AG10803 (cell line): ENCODE results near the gene PTGER2.

ENCODE experiments used
- DNase-seq: peaks from one replicate; pipeline ENCODE4 v3.0.0; 2010; ENCODE audit warnings: low read depth
- H3K4me3 ChIP-seq: 2 replicates; pipeline ENCODE4 v1.5.1; 2011; ENCODE audit warnings: mild to moderate bottlenecking, low read length, control low read depth
- TF ChIP-seq, protein P1 (sequence below): conservative IDR thresholded peaks from 2 replicates; pipeline ENCODE4 v1.5.1; 2011; ENCODE audit warnings: mild to moderate bottlenecking, low read length, control low read depth, inconsistent platforms

The PTGER2 gene

DNA sequence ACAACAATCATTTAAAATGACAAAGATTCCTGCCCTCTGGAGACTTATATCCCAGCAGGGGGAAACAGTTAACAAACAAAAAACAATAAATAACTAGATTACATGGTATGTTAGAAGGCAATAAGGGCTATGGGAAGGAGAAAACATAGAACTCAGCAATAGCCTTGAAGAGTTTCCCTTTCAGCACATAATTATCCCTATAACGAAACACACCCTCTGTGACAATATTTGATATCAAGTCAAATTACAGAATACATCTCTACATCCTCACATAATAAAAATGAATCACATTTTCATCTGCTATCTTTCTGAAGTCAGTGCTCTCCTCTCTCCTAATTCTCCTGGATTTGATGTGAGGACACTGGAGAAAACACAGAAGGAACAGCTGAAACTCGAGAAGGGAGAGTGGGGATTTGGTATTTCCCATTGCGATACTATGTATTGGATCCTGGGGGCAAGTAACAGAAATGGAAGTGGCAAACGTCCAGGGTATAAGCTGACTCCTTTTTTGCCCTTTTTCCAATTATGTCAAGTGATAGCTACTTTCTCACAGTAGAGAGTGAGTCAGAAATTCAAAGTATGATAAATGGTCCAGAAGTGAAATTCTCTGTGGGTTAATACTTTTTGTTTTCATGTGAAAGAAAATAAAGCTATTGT lies 9.7 kb upstream of the PTGER2 start:
- TF ChIP-seq, protein P1, sequence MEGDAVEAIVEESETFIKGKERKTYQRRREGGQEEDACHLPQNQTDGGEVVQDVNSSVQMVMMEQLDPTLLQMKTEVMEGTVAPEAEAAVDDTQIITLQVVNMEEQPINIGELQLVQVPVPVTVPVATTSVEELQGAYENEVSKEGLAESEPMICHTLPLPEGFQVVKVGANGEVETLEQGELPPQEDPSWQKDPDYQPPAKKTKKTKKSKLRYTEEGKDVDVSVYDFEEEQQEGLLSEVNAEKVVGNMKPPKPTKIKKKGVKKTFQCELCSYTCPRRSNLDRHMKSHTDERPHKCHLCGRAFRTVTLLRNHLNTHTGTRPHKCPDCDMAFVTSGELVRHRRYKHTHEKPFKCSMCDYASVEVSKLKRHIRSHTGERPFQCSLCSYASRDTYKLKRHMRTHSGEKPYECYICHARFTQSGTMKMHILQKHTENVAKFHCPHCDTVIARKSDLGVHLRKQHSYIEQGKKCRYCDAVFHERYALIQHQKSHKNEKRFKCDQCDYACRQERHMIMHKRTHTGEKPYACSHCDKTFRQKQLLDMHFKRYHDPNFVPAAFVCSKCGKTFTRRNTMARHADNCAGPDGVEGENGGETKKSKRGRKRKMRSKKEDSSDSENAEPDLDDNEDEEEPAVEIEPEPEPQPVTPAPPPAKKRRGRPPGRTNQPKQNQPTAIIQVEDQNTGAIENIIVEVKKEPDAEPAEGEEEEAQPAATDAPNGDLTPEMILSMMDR, result no peak
- no peak for DNase-seq
- no peak overlapping the region for H3K4me3 ChIP-seq

DNA sequence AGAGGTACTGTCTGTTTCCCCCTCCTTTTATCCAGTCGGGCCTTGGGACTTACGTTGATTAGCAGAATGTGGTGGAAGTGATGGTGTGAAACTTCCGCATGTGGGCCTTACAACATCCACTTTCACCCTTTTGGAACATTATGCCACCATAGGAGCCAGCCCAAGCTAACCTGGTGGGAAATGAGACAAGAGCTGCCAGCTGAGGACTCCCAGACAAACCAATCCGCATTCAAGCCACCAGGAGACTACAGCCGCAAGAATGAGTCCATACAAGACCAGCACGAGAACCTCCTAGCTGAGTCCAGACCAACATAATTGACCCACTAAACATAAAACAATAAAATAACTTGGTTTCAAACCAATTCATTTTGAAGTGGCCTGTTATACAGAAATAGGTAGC lies 9.1 kb upstream of the PTGER2 start:
- no peak overlapping the region for H3K4me3 ChIP-seq
- no peak for DNase-seq
- TF ChIP-seq, protein P1, result no peak

DNA sequence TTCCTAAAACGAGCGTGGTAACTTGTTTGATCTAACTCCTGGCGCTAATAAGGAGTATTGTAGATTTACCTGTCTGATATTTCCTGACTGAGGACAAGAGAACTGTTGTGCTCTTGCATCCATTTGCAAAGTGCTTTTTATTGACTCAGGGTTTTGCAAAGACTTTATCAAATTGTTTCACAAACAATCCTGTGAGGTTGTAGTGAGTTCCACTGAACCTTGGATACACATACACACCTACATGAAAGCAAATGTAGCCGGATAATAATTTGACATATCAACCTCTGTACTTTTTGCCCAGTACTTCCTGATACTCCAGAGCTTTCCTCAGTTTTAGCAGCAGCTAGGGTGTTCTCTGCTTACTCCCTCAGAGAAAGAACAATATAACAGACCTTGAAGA lies 6.7 kb upstream of the PTGER2 start:
- TF ChIP-seq, protein P1, result no peak
- no peak for DNase-seq
- no peak overlapping the region for H3K4me3 ChIP-seq

DNA sequence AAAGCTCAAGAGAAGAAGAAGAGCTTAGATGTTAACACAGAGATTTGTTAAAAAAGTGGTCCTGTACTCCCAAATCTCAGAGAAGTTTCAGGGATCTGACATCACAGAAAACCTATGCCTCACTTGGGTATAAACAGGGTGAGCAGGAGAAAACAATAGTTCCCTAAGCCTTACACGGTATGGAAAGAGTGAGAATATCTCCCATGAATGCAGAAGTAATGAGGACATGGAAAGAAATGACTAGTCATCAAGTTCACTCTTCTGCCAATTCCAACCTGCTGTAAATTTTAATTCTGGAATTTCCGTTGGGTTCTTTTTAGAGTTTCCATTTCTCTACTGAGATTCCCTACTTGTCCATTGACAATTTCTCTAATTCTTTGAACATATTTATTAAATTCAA lies 6.2 kb upstream of the PTGER2 start:
- TF ChIP-seq, protein P1, result no peak

DNA sequence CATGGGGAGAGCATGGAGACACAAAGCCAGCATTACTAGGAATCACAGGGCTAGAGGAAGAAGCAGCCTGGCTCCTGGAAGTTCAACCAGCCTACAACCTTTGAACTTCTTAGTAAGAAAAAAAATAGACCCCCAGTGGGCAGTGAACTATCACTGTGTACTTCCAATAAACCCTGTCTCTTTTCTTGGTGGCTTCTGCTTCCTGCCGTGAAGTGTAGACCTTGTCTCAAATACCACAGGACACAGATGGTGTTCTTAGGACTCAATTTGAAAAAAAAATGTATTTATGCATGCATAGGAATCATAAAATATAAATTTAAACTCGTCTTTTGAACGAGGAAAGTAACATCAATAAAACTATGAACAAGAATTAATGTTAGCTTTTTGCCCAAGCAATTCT lies 3.6 kb upstream of the PTGER2 start:
- no peak for DNase-seq
- TF ChIP-seq, protein P1, result no peak
- H3K4me3 ChIP-seq, result no peak overlapping the region

More for the DNA sequence above, 6.2 kb upstream of the PTGER2 start:
- DNase-seq, result peak; percentile 45
- H3K4me3 ChIP-seq, result no peak overlapping the region

DNA sequence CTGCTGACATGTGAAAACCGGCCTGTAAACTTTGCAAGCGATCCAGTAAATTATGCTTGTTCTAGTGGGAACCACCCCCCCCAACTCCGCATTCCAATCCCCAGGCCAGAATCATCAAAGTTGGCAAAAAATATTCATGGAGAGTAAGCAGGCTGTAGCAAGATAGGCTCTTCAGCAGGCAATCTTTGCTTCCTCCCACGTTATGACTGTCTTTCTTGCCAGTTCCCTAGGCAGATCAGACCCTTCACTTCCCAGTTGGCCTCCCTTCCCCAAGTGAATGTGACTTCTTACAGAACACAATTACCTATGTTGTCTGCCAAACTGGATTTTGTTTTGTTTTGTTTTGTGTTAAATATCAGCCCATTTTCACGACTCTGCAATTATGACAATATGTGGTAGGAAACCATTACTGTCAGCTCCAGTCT lies 1.2 kb upstream of the PTGER2 start:
- peak; percentile 68 for DNase-seq
- peak overlapping the region; percentile 77 for H3K4me3 ChIP-seq
- TF ChIP-seq, protein P1, result no peak

DNA sequence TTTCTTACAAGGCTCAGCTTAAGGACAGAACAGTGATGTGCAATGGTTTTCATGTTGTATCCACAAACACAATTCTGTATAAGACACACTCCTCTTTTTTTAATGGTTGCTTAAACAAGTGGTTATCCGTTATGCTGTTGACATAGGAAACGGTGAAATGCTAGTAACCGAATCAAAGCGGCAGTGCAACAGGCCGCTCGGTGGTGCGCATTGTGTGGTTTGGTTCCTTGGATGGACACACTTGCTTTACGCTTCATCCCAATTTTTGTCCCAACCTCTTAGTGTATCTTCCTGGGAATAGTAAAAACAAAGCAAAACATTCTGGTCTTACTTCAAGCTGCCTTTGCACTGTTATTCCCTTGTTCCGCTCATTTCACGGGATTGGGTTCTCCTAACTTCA lies 650 bp upstream of the PTGER2 start:
- peak; percentile 25 for DNase-seq
- TF ChIP-seq, protein P1, result no peak; the same call in 1 of the 2 replicates
- peak overlapping the region; percentile 77 for H3K4me3 ChIP-seq
